GM21576 (cell line): ENCODE results near the gene DFFB.

ENCODE experiments used
- ATAC-seq: cut with Tn5 transposase; IDR thresholded peaks from one replicate; pipeline ENCODE4 v1.9.1; 2021; ENCODE audit warnings: mild to moderate bottlenecking, moderate library complexity; ENCODE audit not compliant: unreplicated experiment

The DFFB gene

GRCh38 chr1:3828391-3828790 lies 28.9 kb upstream of the DFFB start:
- ATAC-seq: no peak

GRCh38 chr1:3831689-3832088 lies 25.6 kb upstream of the DFFB start:
- no peak for ATAC-seq

DNA sequence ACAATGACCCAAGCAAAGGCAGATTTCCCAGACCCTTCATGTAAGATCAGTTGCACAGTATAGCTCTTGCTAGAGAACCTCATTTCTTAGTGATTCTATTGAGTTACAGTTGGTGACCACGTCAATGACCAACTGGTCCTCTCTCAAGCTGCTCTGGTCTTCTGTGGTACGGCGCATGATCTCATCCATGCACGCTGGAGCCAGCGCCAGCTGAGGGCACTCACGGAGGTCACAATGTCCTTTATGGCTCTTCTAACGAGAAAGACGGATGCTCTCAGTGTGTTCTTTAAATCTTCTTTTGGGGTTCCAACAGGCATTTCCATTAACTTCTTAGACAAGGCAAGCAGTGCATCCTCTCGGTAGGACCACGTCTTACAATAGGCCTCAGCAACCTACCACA lies 22.6 kb upstream of the DFFB start:
- ATAC-seq: no peak

- ATAC-seq: no peak
Observed at GRCh38 chr1:3836421-3836820, 20.9 kb upstream of the DFFB start.

DNA sequence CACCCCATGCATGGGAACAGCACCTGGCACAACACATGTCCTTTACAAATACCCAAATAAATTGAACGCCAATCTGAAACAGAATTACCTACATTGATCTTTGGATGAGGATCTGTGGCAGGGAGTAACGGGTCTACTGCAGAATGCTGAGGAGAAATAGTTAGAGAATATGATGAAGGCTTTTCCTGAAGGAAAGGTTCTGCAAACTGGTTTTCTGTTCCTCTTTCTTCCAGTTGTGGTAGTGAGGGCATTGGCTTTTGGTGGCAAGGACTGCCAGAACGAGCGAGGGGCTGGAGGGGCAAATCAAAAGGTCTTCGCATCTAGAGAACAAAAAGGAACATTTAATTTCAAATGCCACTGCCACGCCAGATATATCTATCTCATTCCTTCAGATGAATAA lies 20.1 kb upstream of the DFFB start:
- no peak for ATAC-seq

DNA sequence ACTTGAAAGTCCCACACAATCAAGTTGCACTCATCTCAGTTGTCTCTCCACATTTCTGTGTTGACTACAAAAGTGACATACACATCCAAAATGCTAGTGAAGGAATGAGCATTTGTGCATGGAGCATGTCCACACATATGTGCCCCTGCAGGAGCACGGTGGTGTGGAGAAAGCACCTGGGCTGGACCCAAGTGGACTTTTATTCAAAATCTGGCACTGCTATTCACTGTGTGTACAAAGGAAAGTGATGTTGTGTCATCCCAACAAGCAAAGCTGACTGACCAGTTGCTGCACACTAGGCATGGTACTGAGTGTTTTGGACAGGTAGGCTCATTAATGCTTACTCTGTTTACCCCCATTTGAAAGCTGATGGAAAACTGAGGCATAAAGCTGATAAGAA lies 19.6 kb upstream of the DFFB start:
- ATAC-seq: no peak

GRCh38 chr1:3838788-3839187 lies 18.5 kb upstream of the DFFB start:
- ATAC-seq: no peak

DNA sequence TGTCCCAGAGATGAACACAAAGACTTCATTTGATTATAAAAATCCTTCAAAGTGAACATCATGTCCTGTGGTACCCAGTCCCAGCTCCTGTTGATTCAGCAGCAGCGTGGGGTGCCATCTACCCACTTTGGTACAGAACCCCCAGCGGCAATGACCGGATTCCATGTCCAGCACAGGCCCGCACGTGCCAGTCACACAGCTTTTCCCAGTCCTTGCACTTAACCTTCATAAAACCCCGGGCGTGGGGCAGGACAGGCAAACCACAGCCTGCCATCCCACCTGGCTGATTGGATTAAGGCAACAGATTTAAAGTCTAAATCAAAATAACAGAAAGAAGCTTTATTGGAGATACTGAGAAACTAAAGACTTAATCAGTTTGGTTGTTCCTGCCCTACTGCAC lies 15.8 kb upstream of the DFFB start:
- no peak for ATAC-seq

DNA sequence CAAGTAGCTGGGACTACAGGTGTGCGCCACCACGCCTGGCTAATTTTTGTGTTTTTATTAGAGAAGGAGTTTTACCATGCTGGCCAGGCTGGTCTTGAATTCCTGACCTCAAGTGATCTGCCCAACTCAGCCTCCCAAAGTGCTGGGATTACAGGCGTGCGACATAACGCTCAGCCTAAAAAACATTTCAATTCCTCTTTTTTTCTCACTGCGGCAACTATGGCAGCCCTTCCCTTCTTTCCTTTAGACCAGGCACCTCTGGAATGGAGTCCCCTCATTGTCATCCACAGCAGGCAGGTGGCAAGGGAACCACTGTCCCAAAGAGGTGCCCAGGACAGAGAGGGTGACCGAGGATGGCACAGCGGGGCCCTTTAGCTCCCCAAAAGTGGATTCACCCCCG lies 14.4 kb upstream of the DFFB start:
- no peak for ATAC-seq

GRCh38 chr1:3846541-3846940 lies 10.7 kb upstream of the DFFB start:
- no peak for ATAC-seq

GRCh38 chr1:3847081-3847480 lies 10.2 kb upstream of the DFFB start:
- ATAC-seq: no peak

GRCh38 chr1:3850857-3851256 lies 6.4 kb upstream of the DFFB start:
- no peak for ATAC-seq

DNA sequence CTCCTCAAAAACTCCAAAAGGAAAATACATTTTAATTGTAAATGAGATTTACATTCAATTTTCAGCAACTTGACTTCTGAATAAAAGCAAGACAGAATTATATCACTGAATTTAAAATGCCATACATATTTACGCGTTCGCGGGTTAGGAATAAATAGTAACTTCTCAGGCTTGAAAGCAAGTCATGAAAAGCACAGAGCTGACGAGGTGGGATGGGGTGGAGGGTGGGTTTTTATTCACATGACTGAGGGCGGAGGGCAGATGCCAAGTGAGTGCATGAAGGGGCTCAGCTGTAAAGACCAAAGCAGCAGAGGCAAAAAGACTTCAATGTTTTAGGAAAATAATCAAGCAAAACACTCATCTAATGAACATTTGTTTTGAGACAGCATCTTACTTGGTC lies 6.0 kb upstream of the DFFB start:
- ATAC-seq: no peak

DNA sequence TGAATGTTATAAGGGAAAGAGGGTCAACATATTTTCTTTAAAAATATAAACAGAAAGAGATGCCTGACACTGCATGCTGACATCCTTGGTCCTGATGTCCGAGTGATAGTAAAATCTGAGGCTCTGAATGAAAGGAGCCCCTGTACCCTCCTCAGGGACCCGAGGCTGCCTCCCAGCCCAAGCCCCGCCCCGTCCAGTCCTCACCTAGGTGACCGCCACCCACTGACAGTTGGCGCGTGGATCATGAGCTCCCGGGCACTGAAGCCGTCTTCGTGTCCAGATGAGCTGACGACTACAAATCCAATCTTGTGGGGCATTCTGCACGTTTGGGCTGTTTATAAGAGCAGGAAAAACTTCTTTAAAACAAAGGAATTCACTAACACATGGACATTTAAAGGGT lies 5.2 kb upstream of the DFFB start:
- no peak for ATAC-seq

DNA sequence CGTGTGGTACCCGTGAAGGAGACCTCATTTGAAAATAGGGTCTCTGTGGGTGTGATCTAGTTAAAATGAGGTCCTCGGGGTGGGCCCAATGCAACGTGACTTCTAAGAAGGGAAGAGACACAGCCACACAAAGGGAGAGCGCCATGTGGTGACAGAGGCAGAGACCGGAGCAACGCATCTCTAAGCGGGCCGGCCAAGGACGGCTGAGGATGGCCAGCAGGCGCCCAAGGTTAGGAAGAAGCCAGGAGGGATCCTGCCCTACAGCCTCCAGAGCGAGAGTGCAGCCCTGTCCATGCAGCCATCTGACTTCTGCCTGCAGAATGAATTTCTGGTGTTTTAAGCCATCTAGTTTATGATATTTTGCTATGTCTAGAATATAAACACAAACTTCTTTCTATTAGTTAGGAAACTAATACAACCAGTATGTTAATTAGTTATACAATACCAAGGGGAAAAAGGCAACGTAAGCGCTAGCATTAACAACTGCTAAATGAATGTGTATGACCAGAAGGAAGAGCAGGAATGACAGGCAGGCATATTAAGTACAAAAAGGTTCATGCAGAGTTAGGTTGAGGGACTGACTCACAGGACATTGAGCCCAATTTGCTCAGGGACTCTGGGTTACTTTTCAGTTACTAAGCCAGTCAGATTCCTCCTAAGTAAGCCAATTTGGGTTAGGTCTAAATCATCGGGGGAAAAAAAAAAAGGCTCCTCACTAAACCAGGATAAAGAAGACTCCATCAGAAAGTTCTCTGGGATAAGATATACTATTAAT lies 4.4 kb upstream of the DFFB start:
- no peak for ATAC-seq

DNA sequence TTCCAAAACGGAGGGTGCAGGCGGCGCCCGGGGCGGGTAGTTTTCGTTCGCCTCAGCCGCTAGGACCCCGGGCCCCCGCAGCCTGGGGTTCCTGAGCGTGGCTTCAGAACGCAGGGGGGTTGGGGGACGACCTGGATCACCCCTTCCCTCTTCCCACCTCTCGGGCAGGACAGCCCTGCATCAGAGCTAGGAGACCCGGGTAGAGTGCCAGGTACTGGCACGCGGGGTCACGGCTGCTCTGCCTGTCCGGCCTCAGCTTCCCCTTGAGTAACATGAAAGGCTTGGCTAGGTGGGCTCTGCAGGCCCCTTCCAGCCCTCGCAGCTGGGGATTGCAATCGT lies 484 bp downstream of the DFFB start:
- no peak for ATAC-seq

DNA sequence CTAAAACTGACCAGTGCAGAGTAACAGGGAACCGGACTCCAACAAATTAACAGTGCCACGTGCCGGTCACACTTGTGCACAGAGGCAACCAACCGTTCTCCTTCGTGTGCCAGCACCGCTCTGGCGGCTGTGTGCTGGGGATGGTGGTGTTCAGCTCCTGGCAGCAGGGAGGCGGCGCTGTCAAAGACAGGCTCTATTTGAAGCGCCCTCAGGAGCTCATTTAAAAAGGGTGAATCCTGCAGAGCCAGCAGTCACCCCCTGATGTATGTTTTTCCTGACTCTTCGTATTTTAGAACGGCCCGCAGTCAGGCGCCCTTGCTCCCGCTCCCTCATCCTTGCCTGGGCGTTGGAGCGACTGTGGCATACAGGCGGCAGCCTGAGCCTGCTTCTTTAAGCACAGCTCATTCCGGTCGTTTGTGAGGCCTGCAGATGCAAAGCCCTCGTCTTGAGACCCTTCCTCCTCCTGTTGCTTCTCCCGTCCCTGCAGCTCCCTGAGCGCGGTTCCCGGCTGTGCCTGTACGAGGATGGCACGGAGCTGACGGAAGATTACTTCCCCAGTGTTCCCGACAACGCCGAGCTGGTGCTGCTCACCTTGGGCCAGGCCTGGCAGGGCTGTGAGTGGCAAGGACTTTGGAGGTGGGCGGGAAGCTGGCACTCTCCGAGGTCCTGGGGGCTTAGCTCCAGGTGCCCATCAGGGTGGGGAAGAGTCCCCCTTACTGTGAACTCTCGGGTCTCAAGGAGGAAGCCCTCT lies 1.1 kb downstream of the DFFB start:
- ATAC-seq: no peak

DNA sequence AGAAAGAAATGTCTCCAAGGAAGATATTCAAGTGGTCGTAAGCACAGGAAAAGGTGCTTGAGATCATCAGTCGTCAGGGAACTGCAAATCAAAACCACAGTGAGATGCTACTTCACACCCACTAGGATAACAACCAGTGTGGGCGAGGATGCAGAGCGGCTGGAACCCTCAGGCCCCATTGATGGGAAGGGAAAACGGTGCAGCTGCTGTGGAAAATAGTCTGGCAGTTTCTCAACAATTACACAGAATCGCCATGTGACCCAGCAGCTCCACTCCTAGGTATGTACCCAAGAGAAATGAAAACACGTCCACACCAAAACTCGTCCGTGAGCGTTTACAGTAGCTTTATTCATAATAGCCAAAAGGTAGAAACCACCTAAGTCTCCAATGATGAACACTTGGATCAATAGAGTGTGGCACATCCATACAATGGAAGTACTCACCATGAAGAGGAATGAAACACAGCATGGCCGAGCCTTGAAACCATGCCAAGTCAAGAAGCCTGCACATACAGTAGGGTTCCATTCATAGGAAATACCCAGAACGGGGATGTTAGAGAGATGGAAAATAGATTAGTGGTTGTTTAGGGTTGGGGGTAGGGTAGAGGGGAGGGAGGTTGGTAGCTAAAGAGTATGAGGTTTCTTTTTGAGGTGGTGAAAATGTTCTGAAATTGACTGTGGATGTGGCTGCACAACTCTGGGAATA lies 6.1 kb downstream of the DFFB start:
- ATAC-seq: no peak

DNA sequence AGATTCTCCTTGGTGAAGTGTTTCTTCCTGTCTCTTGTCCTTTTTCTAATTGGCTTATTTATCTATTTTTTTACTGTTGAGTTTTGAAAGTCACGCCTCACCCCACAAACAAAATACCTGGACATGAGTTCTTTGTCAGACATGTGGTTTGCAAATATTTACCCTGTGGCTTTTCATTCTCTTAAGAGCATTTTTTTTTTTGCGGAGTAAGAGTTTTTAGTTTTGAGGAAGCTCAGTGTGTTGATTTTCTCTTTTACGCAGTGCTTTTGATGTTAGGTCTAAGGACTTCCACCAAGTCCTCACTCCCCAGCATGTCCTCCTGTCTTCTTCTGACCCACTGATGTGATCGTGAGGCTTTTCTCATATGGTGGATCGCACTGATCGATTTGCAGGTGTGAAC lies 7.6 kb downstream of the DFFB start:
- no peak for ATAC-seq

GRCh38 chr1:3865606-3866160 lies 8.4 kb downstream of the DFFB start:
- no peak for ATAC-seq

GRCh38 chr1:3868464-3869006 lies 11.3 kb downstream of the DFFB start:
- no peak for ATAC-seq
